SK-N-SH (cell line): ENCODE data around the gene VAPB. TPM values are rescaled to one million over a fixed set of nuclear protein-coding genes. Genes with fewer than 3 reads are reported as not detected.
A peak's percentile ranks its signal among the peaks of the same experiment; 100 is the strongest.

Source experiments
- CTCF ChIA-PET: fragments of 300-600, 350-600 bp; formaldehyde crosslinking; extraction: SDS; loops from one replicate; lab custom pipeline; 2021; lab: Yijun Ruan, JAX
- POLR2A ChIA-PET: fragments of 350-600 bp; sonication (Branson Sonifier 250); formaldehyde crosslinking; extraction: SDS; loops from one replicate; lab custom pipeline; 2020; ENCODE audit warnings: antibody characterized with exemption, inconsistent platforms; lab: Yijun Ruan, JAX
- DNase-seq: peaks from one replicate; pipeline ENCODE4 v3.0.0; 2012
- H2AFZ ChIP-seq: fragments of 200-600 bp; sonication (generic); 2 replicates; pipeline ENCODE4 v1.8.1; 2016; ENCODE audit warnings: antibody characterized with exemption, mild to moderate bottlenecking, low read depth
- H3F3A ChIP-seq: fragments of 200-600 bp; sonication (generic); replicated peaks from 2 replicates; pipeline ENCODE3; 2016; ENCODE audit warnings: antibody characterized with exemption, mild to moderate bottlenecking; ENCODE audit not compliant: insufficient read depth
- H3K27ac ChIP-seq, 2 experiments: fragments of 200-500 bp in 1 of 2; fragments of 200-600 bp in 1 of 2; sonication (Bioruptor generic) in 1 of 2; sonication (generic), shearing (Covaris generic) in 1 of 2; 2 replicates each; pipeline versions ENCODE4 v1.5.1 to v1.6.1; 2014 to 2016; ENCODE audit warnings: low read depth in 2 of 2, inconsistent platforms in 1 of 2, low read length in 1 of 2, mild to moderate bottlenecking in 1 of 2, mixed read lengths in 1 of 2
- H3K27me3 ChIP-seq: fragments of 200-600 bp; sonication (generic), shearing (Covaris generic); 2 replicates; pipeline ENCODE4 v1.6.1; 2016; ENCODE audit warnings: mixed run types; ENCODE audit not compliant: insufficient read depth
- H3K36me3 ChIP-seq, 2 experiments: fragments of 200-500 bp in 1 of 2; fragments of 200-600 bp in 1 of 2; sonication (Bioruptor generic) in 1 of 2; sonication (generic) in 1 of 2; replicated peaks in 1 of 2; 2 replicates each; pipeline versions ENCODE3 to v1.5.1; 2014 to 2016; ENCODE audit warnings: low read length in 1 of 2, mild to moderate bottlenecking in 1 of 2; ENCODE audit not compliant: insufficient read depth in 2 of 2, control insufficient read depth in 1 of 2
- H3K4me1 ChIP-seq, 2 experiments: fragments of 200-500 bp in 1 of 2; fragments of 200-600 bp in 1 of 2; sonication (Bioruptor generic) in 1 of 2; sonication (generic), shearing (Covaris generic) in 1 of 2; 2 replicates each; pipeline versions ENCODE4 v1.5.1 to v1.6.1; 2014 to 2016; ENCODE audit warnings: low read depth in 1 of 2, low read length in 1 of 2, mixed run types in 1 of 2; ENCODE audit not compliant: insufficient read depth in 2 of 2, control insufficient read depth in 1 of 2
- H3K4me2 ChIP-seq: fragments of 200-600 bp; sonication (generic), shearing (Covaris generic); 2 replicates; pipeline ENCODE4 v1.6.1; 2017; ENCODE audit warnings: mixed run types
- H3K4me3 ChIP-seq, 2 experiments: fragments of 200-500 bp in 1 of 2; fragments of 200-600 bp in 1 of 2; sonication (Bioruptor generic) in 1 of 2; sonication (generic), shearing (Covaris generic) in 1 of 2; 2 replicates each; pipeline versions ENCODE4 v1.5.1 to v1.8.1; 2014 to 2016; ENCODE audit warnings: low read depth in 2 of 2, inconsistent platforms in 1 of 2, low read length in 1 of 2, mild to moderate bottlenecking in 1 of 2, mixed read lengths in 1 of 2, moderate library complexity in 1 of 2
- H3K79me2 ChIP-seq: fragments of 200-600 bp; sonication (generic); 2 replicates; pipeline ENCODE4 v1.8.1; 2017; ENCODE audit warnings: mild to moderate bottlenecking; ENCODE audit not compliant: insufficient read depth
- H3K9ac ChIP-seq: fragments of 200-600 bp; sonication (generic); 2 replicates; pipeline ENCODE4 v1.6.1; 2017; ENCODE audit warnings: mixed run types
- H3K9me2 ChIP-seq: fragments of 200-600 bp; sonication (generic); 2 replicates; pipeline ENCODE4 v1.6.1; 2017; ENCODE audit warnings: mixed run types
- H3K9me3 ChIP-seq: fragments of 200-600 bp; sonication (generic); 2 replicates; pipeline ENCODE4 v1.6.1; 2017; ENCODE audit warnings: mixed run types, mild to moderate bottlenecking, moderate library complexity
- H4K20me1 ChIP-seq: fragments of 200-600 bp; sonication (generic); 2 replicates; pipeline ENCODE4 v1.6.1; 2017; ENCODE audit warnings: mild to moderate bottlenecking, mixed run types; ENCODE audit not compliant: insufficient read depth
- CTCF ChIP-seq: fragments of 200-600 bp; sonication (generic); IDR thresholded peaks from 2 replicates; pipeline ENCODE4 v1.6.1; 2017; ENCODE audit warnings: antibody characterized with exemption, mild to moderate bottlenecking, moderate library complexity
- EP300 ChIP-seq, 2 experiments: IDR thresholded peaks; 2 replicates each; pipeline versions ENCODE4 v1.4.0 to v1.6.1; 2012; ENCODE audit warnings: borderline replicate concordance in 1 of 2, low read depth in 1 of 2, low read length in 1 of 2
- FOSL2 ChIP-seq: IDR thresholded peaks from 2 replicates; pipeline ENCODE4 v1.4.0; 2012; ENCODE audit warnings: low read depth, mild to moderate bottlenecking, moderate library complexity, borderline replicate concordance
- FOXM1 ChIP-seq: IDR thresholded peaks from 2 replicates; pipeline ENCODE4 v1.4.0; 2012; ENCODE audit warnings: low read depth, mild to moderate bottlenecking
- GABPA ChIP-seq: IDR thresholded peaks from 2 replicates; pipeline ENCODE4 v1.4.0; 2012; ENCODE audit warnings: low read depth, mild to moderate bottlenecking
- GATA2 ChIP-seq: sonication (generic); formaldehyde crosslinking; IDR thresholded peaks from 2 replicates; pipeline ENCODE4 v1.5.0; 2020; ENCODE audit warnings: mild to moderate bottlenecking, missing genetic modification reagents
- JUND ChIP-seq: IDR thresholded peaks from 2 replicates; pipeline ENCODE4 v1.4.0; 2012
- MEF2A ChIP-seq: IDR thresholded peaks from 2 replicates; pipeline ENCODE4 v1.4.0; 2012; ENCODE audit warnings: low read depth, borderline replicate concordance
- MXI1 ChIP-seq: IDR thresholded peaks from 2 replicates; pipeline ENCODE4 v1.6.1; 2012; ENCODE audit warnings: mild to moderate bottlenecking, low read depth, low read length, improper control_type of control experiment
- NFIC ChIP-seq: IDR thresholded peaks from 2 replicates; pipeline ENCODE4 v1.4.0; 2012; ENCODE audit warnings: borderline replicate concordance
- NRF1 ChIP-seq: IDR thresholded peaks from 2 replicates; pipeline ENCODE4 v1.6.1; 2012; ENCODE audit warnings: low read depth, mild to moderate bottlenecking, low read length
- PBX3 ChIP-seq: IDR thresholded peaks from 2 replicates; pipeline ENCODE4; 2012
- REST ChIP-seq: IDR thresholded peaks from 2 replicates; pipeline ENCODE4 v1.6.1; 2012; ENCODE audit warnings: mild to moderate bottlenecking, low read depth, low read length, moderate library complexity
- RXRA ChIP-seq: IDR thresholded peaks from 2 replicates; pipeline ENCODE4 v1.4.0; 2012; ENCODE audit warnings: low read depth, mild to moderate bottlenecking, borderline replicate concordance
- SIN3A ChIP-seq: IDR thresholded peaks from 2 replicates; pipeline ENCODE4 v1.6.1; 2012; ENCODE audit warnings: low read depth, mild to moderate bottlenecking, low read length, moderate library complexity, borderline replicate concordance
- TCF12 ChIP-seq: IDR thresholded peaks from 2 replicates; pipeline ENCODE4 v1.4.0; 2012
- USF2 ChIP-seq: fragments of 150-350 bp; IDR thresholded peaks from 2 replicates; pipeline ENCODE4 v1.6.1; 2017; ENCODE audit warnings: antibody characterized with exemption, low read length, low read depth, borderline replicate concordance
- WGBS: methylation state at CpG from one replicate; pipeline ENCODE4 v1.1.6; 2017; ENCODE audit warnings: low lambda C conversion rate; 5-methylcytosine and 5-hydroxymethylcytosine counted together
- polyA plus RNA-seq, 3 experiments: library from polyadenylated mRNA; depleted of rRNA; stranded (reverse); fragments of >200 nt; gene quantifications; 2 replicates each; pipeline ENCODE4 v1.2.3, GENCODE V29; 2012
- TF ChIP-seq, protein P1 (sequence below): IDR thresholded peaks from 2 replicates; pipeline ENCODE4 v1.4.0; 2012; ENCODE audit warnings: low read depth
- TF ChIP-seq, protein P2 (sequence below): fragments of 150-350 bp; IDR thresholded peaks from 2 replicates; pipeline ENCODE4 v1.6.1; 2016; ENCODE audit warnings: mild to moderate bottlenecking, low read depth, low read length

VAPB gene
- polyA plus RNA-seq, 1 of the 3 experiments (the other 2 are of a cell fraction) = 16.9 TPM

DNA sequence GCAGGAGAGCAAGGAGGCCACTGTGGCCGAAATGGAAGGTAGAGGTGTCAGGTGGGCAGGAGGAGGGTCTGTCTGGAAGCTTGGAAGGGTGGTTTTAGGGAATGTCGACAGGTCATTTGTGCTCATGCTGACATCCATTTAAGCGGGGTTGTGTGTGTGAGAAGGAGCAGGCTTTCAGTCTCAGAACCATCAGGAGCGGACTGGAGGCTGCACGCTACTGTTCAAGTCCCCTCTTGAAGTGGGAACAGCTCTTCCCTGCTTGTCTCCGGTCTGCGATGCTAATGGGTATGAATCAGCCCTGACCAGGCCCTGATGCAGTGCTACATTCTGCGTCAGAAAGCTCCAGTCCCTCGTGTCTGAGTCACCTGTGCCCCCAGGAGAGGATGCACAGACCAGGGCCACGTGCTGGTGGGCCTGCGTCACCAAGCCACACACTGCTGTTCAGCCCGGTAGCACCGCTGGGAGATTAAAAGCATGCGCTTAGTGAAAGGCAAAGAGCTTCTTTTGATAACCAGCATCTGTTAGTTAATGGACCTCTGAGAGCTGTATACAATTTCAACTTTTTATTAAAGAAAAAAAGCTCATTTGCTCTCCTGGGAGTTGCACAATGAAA, 68.2 kb downstream of the VAPB start (continued):
- TF ChIP-seq USF2 (no peak), GABPA (no peak), PBX3 (peak; percentile 47; the same call in 1 of the 2 replicates), MXI1 (peak; percentile 47; the same call in 1 of the 2 replicates), CTCF (no peak), SIN3A (no peak), RXRA (no peak)

- Histone ChIP-seq H3K4me3 (no peak overlapping the region), H3K27me3 (no peaks in the 10 kb centered on the region), H3K9me2 (no peaks in the 10 kb centered on the region), H2AFZ (no peak overlapping the region), H3K9me3 (peaks cover 7% of the 10 kb centered on the region; the same call in 1 of the 2 replicates), H3K4me2 (0 out of 2 replicates have a peak overlapping the region, but pooled peaks have one; percentile 12), H3K36me3 (peaks cover 0 to 21% of the 10 kb centered on the region in 2 experiments), H3F3A (peaks cover 19% of the 10 kb centered on the region), H3K4me1 (peaks cover 23 to 31% of the 10 kb centered on the region in 2 experiments; a peak in 3 of 4 replicates), H4K20me1 (no peaks in the 10 kb centered on the region), H3K9ac (no peak overlapping the region), H3K27ac (peak overlapping the region in 1 of 2 experiments; percentile 78; a peak in 3 of 4 replicates), H3K79me2 (no peaks in the 10 kb centered on the region)
- no peak for DNase-seq
- TF ChIP-seq MEF2A = no peak
- TF ChIP-seq NFIC = no peak
- no peak for TF ChIP-seq TCF12
- TF ChIP-seq, protein P1, sequence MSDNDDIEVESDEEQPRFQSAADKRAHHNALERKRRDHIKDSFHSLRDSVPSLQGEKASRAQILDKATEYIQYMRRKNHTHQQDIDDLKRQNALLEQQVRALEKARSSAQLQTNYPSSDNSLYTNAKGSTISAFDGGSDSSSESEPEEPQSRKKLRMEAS = peak; percentile 44
- TF ChIP-seq, protein P2, sequence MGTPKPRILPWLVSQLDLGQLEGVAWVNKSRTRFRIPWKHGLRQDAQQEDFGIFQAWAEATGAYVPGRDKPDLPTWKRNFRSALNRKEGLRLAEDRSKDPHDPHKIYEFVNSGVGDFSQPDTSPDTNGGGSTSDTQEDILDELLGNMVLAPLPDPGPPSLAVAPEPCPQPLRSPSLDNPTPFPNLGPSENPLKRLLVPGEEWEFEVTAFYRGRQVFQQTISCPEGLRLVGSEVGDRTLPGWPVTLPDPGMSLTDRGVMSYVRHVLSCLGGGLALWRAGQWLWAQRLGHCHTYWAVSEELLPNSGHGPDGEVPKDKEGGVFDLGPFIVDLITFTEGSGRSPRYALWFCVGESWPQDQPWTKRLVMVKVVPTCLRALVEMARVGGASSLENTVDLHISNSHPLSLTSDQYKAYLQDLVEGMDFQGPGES = no peak
- no peak for TF ChIP-seq REST
- 0 out of 2 replicates have a peak, but pooled peaks have one; percentile 29 for TF ChIP-seq FOSL2
- no peak for TF ChIP-seq NRF1
- no peak for TF ChIP-seq SIN3A
- no peak for TF ChIP-seq FOXM1
- no peak for TF ChIP-seq GATA2 (CRISPR knock-in tag)
- TF ChIP-seq JUND = no peak
- TF ChIP-seq EP300 (IDR thresholded peaks at IDR 0.05; ENCODE audit: borderline replicate concordance in 1 of 2, low read depth in 1 of 2, low read length in 1 of 2) = peak in 1 of 2 experiments; percentile 12; a peak in 1 of 4 replicates
- CTCF ChIA-PET = interaction anchor here (0.6 to 4.3 kb wide), 3 partner anchors 10 to 192 kb away, joined by 3 to 24 read pairs (median 9); partner anchors contain the start of gene STX16
- POLR2A ChIA-PET = interaction anchor here (0.7 to 1.7 kb wide), 2 partner anchors 13 to 994 kb away, joined by 3 to 9 read pairs; no protein-coding TSS in a partner anchor
- 82% methylated on average over 16 of the region's 16 CpGs for WGBS
These were observed 69.5 kb downstream of the VAPB start for GRCh38 chr20:58458342-58459057.
